ENCODE measurements around the gene ZBTB2. TPM values are rescaled to one million over a fixed set of nuclear protein-coding genes. Genes with fewer than 3 reads are reported as not detected.

Gene ZBTB2, protein sequence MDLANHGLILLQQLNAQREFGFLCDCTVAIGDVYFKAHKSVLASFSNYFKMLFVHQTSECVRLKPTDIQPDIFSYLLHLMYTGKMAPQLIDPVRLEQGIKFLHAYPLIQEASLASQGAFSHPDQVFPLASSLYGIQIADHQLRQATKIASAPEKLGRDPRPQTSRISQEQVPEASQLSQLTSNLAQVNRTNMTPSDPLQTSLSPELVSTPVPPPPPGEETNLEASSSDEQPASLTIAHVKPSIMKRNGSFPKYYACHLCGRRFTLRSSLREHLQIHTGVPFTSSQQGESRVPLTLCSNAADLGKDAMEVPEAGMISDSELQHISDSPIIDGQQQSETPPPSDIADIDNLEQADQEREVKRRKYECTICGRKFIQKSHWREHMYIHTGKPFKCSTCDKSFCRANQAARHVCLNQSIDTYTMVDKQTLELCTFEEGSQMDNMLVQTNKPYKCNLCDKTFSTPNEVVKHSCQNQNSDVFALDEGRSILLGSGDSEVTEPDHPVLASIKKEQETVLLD
- total RNA-seq (1 to 10 TPM; 4.8 to 7.0 (median 6.4) TPM), polyA plus RNA-seq (4.6 TPM)
- long read RNA-seq, donor 1, transcript ZBTB2-201 (3 exons, 3,090 nt) = major isoform, 10 of 17 reads
- long read RNA-seq, donor 1, partial matches to known transcripts = 1 of 17 reads
- long read RNA-seq, donor 1, other reads (novel, unspliced or antisense) = 6 of 17 reads
- long read RNA-seq, donor 2, partial matches to known transcripts = 0 of 5 reads
- long read RNA-seq, donor 2, other reads (novel, unspliced or antisense) = 1 of 5 reads
- long read RNA-seq, donor 3, transcript ZBTB2-201 (3 exons, 3,090 nt) = major isoform, 14 of 37 reads
- long read RNA-seq, donor 3, partial matches to known transcripts = 19 of 37 reads
- long read RNA-seq, donor 3, other reads (novel, unspliced or antisense) = 4 of 37 reads
- long read RNA-seq, donor 4, partial matches to known transcripts = 0 of 4 reads
- long read RNA-seq, donor 4, other reads (novel, unspliced or antisense) = 1 of 4 reads

- H3K27me3 ChIP-seq (ENCODE audit: control insufficient read depth, insufficient read depth) = no peaks in the 10 kb centered on the region
- under 1% methylated on average over 52 of the region's 57 CpGs for WGBS
- intact Hi-C loops (cut with DNase I) = loop anchor here in 1 of 4 donors (10.0 kb wide), 1 partner anchor 63 kb away; the partner anchor contains the start of gene RMND1
- H3K4me1 ChIP-seq (ENCODE audit: control insufficient read depth, insufficient read depth, low read length) = peaks cover 3% of the 10 kb centered on the region
- H3K27ac ChIP-seq (ENCODE audit: low read length) = peak within 1 kb of the TSS; percentile 97
- peak within 1 kb of the TSS; percentile 83 for H3K4me3 ChIP-seq (ENCODE audit: low read length)
- H3K9me3 ChIP-seq (ENCODE audit: control insufficient read depth, low read length) = no peaks in the 10 kb centered on the region
- peak; percentile 8 to 12 for ATAC-seq
- DNase-seq = peak; percentile 75 to 90 (median 87)
These were observed at the start of gene ZBTB2 for GRCh38 chr6:151391471-151392413. Gene ZBTB2, minus strand, starts transcription at chr6:151391559. Its CDS starts 17,922 bp downstream, at chr6:151373637.

DNA sequence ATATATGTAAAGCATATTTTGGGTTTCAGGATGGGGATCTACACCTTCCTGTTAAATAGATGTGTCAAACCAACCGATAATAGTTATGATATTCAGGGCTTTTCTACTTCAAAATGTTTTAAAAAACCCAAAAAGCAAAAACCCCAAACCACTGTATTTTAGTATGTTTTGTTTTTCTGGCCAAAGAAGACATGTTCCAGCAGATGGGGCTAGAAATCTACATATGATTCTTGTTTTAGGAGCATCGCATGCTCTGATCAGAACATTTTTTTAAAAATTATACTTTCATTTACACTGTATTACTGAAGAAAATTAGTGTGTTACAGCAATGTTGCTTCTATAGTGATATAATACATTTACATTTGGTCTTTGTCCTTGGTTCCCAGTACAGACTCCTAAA is 49.6 kb upstream of the ZBTB2 start:
- intact Hi-C loops (cut with DNase I) = loop anchor here in 1 of 4 donors (5.0 kb wide), 1 partner anchor 39 kb away; no protein-coding TSS in a partner anchor

DNA sequence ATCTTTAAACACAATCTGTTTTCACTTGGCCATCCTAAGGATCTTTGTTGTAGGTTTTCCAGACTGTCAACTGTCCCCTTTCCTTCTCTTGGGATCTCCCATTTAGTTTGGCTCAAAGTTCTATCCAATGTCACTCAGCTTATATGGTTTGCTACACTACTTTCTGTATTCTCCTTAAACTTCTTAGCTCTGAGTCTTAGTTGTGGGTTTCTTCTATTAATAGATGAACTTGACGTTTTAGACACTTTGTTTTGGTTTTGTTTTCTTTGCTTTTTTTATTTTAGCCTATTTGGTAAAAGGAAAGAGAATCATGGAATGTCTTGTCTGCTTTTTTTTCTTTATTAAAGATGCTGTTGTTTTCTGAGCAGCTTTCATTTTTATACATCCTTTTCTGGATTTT is 49.1 kb upstream of the ZBTB2 start:
- Histone ChIP-seq H3K9me3 (ENCODE audit: control insufficient read depth, low read length) (no peaks in the 10 kb centered on the region), H3K27ac (ENCODE audit: low read length) (no peak overlapping the region), H3K27me3 (ENCODE audit: control insufficient read depth, insufficient read depth) (no peaks in the 10 kb centered on the region), H3K4me1 (ENCODE audit: control insufficient read depth, insufficient read depth, low read length) (peaks cover 4% of the 10 kb centered on the region), H3K4me3 (ENCODE audit: low read length) (no peak overlapping the region)
- intact Hi-C loops (cut with DNase I) = loop anchor here in 1 of 4 donors (5.0 kb wide), 1 partner anchor 38 kb away; no protein-coding TSS in a partner anchor
- WGBS = 17% methylated on average over 1 of the region's 1 CpG
- ATAC-seq (no peak), DNase-seq (no peak)

More for the DNA sequence above, 49.6 kb upstream of the ZBTB2 start:
- Histone ChIP-seq H3K4me1 (ENCODE audit: control insufficient read depth, insufficient read depth, low read length) (peaks cover 4% of the 10 kb centered on the region), H3K4me3 (ENCODE audit: low read length) (no peak overlapping the region), H3K9me3 (ENCODE audit: control insufficient read depth, low read length) (no peaks in the 10 kb centered on the region), H3K27me3 (ENCODE audit: control insufficient read depth, insufficient read depth) (no peaks in the 10 kb centered on the region), H3K27ac (ENCODE audit: low read length) (no peak overlapping the region)
- no peak for DNase-seq
- ATAC-seq = no peak
- WGBS = 63% methylated on average over 2 of the region's 2 CpGs

DNA sequence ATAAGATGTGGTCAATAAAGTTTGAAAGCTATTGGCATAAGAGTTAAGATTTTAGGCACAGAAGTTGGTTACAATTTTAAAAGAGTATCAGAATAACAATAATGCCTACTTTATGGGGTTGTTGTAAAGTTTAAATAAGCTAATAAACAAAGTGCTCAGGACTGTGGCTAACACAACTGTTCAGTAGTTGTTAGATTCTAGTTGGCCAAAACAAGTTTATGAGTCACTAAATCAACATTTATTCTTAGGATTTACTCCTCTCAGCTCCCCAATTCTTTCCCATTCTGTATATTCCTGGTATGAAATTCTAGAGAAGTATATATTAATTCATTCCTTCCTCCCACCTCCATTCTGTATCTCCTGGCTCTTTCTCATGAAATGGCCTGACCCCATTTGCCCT is 46.0 kb upstream of the ZBTB2 start:
- ATAC-seq (no peak), DNase-seq (no peak)
- H3K9me3 ChIP-seq (ENCODE audit: control insufficient read depth, low read length) = no peaks in the 10 kb centered on the region
- H3K27me3 ChIP-seq (ENCODE audit: control insufficient read depth, insufficient read depth) = no peaks in the 10 kb centered on the region
- H3K27ac ChIP-seq (ENCODE audit: low read length) = no peak overlapping the region
- no peak overlapping the region for H3K4me3 ChIP-seq (ENCODE audit: low read length)
- intact Hi-C loops (cut with DNase I) = no loop called here
- H3K4me1 ChIP-seq (ENCODE audit: control insufficient read depth, insufficient read depth, low read length) = peaks cover 2% of the 10 kb centered on the region

- intact Hi-C loops (cut with DNase I) = no loop called here
- DNase-seq = no peak
- H3K9me3 ChIP-seq (ENCODE audit: control insufficient read depth, low read length) = no peaks in the 10 kb centered on the region
- peaks cover 2% of the 10 kb centered on the region for H3K4me1 ChIP-seq (ENCODE audit: control insufficient read depth, insufficient read depth, low read length)
- H3K27ac ChIP-seq (ENCODE audit: low read length) = no peak overlapping the region
- no peak for ATAC-seq
- H3K4me3 ChIP-seq (ENCODE audit: low read length) = no peak overlapping the region
- no peaks in the 10 kb centered on the region for H3K27me3 ChIP-seq (ENCODE audit: control insufficient read depth, insufficient read depth)
These were observed 45.4 kb upstream of the ZBTB2 start for GRCh38 chr6:151436802-151437201.

DNA sequence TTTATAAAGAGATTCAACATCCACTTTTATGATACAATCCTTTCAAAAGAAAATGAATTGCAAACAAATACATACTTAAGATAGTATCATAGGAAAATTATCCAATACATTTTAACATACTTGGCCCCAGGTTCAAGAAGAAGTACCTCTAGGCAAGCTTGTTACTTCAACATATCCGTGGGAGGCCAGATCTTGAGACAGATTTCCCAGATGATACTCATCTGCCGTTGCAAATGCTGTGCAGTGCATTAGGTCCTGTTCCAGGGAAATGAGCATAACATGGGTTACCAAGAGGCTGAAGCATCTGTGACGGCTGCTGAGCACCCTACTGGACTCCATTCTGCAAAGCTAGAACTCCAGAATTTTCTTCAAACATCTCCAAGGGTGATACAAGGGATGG is 44.9 kb upstream of the ZBTB2 start:
- Histone ChIP-seq H3K4me3 (ENCODE audit: low read length) (no peak overlapping the region), H3K27ac (ENCODE audit: low read length) (no peak overlapping the region), H3K9me3 (ENCODE audit: control insufficient read depth, low read length) (no peaks in the 10 kb centered on the region), H3K4me1 (ENCODE audit: control insufficient read depth, insufficient read depth, low read length) (peaks cover 2% of the 10 kb centered on the region), H3K27me3 (ENCODE audit: control insufficient read depth, insufficient read depth) (no peaks in the 10 kb centered on the region)
- WGBS = 73% methylated on average over 3 of the region's 3 CpGs
- no peak for DNase-seq
- no peak for ATAC-seq
- intact Hi-C loops (cut with DNase I) = no loop called here

DNA sequence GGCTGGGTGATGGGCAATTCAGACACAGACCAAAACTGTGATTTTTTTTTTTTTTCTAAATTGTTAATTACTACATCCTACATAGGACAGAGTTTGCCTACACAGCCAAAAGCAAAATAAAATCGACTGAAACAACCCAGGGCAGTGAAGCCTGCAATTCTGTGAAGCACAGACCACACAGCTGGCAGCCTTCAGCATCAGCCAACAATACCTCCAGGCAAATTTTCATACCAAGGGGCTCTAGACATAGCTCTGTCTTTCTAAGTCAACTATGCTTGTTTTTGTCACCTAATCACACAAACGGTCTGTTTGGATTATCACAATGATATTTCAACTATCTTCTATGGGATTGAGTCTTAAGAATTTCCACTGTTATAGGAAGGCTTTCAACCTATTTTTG is 43.0 kb upstream of the ZBTB2 start:
- Histone ChIP-seq H3K27me3 (ENCODE audit: control insufficient read depth, insufficient read depth) (no peaks in the 10 kb centered on the region), H3K4me1 (ENCODE audit: control insufficient read depth, insufficient read depth, low read length) (peaks cover 2% of the 10 kb centered on the region), H3K27ac (ENCODE audit: low read length) (no peak overlapping the region), H3K4me3 (ENCODE audit: low read length) (no peak overlapping the region), H3K9me3 (ENCODE audit: control insufficient read depth, low read length) (no peaks in the 10 kb centered on the region)
- DNase-seq (no peak), ATAC-seq (no peak)
- 60% methylated on average over 2 of the region's 2 CpGs for WGBS
- intact Hi-C loops (cut with DNase I) = no loop called here

GRCh38 chr6:151432651-151433050 is 41.3 kb upstream of the ZBTB2 start:
- Histone ChIP-seq H3K27me3 (ENCODE audit: control insufficient read depth, insufficient read depth) (no peaks in the 10 kb centered on the region), H3K9me3 (ENCODE audit: control insufficient read depth, low read length) (no peaks in the 10 kb centered on the region), H3K27ac (ENCODE audit: low read length) (no peak overlapping the region), H3K4me1 (ENCODE audit: control insufficient read depth, insufficient read depth, low read length) (peaks cover 2% of the 10 kb centered on the region), H3K4me3 (ENCODE audit: low read length) (no peak overlapping the region)
- 83% methylated on average over 4 of the region's 4 CpGs for WGBS
- intact Hi-C loops (cut with DNase I) = no loop called here
- no peak for DNase-seq
- ATAC-seq = no peak

GRCh38 chr6:151431337-151431736 is 40.0 kb upstream of the ZBTB2 start:
- intact Hi-C loops (cut with DNase I) = no loop called here
- ATAC-seq = no peak
- no peak for DNase-seq

GRCh38 chr6:151430886-151431285 is 39.5 kb upstream of the ZBTB2 start:
- H3K9me3 ChIP-seq (ENCODE audit: control insufficient read depth, low read length) = no peaks in the 10 kb centered on the region
- DNase-seq (no peak), ATAC-seq (no peak)
- H3K4me1 ChIP-seq (ENCODE audit: control insufficient read depth, insufficient read depth, low read length) = no peaks in the 10 kb centered on the region
- 88% methylated on average over 3 of the region's 3 CpGs for WGBS
- no peak overlapping the region for H3K27ac ChIP-seq (ENCODE audit: low read length)
- intact Hi-C loops (cut with DNase I) = no loop called here
- no peaks in the 10 kb centered on the region for H3K27me3 ChIP-seq (ENCODE audit: control insufficient read depth, insufficient read depth)
- no peak overlapping the region for H3K4me3 ChIP-seq (ENCODE audit: low read length)

More at GRCh38 chr6:151431337-151431736, 40.0 kb upstream of the ZBTB2 start:
- WGBS = 93% methylated on average over 3 of the region's 3 CpGs
- Histone ChIP-seq H3K27ac (ENCODE audit: low read length) (no peak overlapping the region), H3K4me3 (ENCODE audit: low read length) (no peak overlapping the region), H3K27me3 (ENCODE audit: control insufficient read depth, insufficient read depth) (no peaks in the 10 kb centered on the region), H3K9me3 (ENCODE audit: control insufficient read depth, low read length) (no peaks in the 10 kb centered on the region), H3K4me1 (ENCODE audit: control insufficient read depth, insufficient read depth, low read length) (peaks cover 1% of the 10 kb centered on the region)
